ENCODE results near the gene GLRB.
"Not testable (repeated sequence)": the region's sequence is repeated elsewhere in the genome, so short reads cannot be mapped to it uniquely, and the experiment has no call there.

Gene GLRB

DNA sequence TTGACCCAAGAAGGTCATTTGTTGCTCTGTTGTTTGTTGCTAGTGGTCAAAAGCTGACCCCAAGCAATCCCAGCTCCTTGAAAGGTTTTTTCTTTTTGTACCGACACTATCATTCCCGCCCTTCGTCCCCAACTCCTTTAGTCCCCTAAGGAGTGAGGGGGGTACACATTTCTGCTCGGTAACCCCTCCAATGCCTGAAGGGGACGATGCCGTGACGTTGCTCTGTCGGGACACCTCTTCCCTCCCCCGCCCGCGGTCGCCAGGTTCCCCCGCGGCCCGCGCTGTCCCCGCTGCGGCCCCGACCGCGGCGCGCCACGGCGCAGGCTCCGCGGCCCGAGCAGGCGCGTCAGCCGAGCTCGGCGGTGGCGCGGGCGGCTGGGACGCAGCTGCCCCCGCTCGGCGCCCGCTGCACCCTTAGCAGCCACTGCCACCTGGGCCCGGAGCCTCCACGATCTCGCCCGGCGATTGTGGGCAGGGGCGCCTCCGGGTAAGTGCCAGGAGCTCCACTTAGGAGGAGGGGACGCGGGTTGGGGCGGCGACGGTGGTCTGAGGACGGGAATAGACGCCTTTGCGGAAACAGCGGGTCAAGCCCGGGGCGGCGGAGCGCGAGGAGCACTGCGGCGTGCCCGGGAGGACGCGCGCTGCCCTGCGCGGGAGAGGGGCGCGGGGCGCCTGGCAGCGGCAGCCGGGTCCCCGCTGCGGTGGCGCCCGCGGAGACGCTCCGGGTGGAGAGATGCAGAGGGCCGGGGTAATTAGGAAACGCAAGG, at the start of gene GLRB:
GLRB (plus strand) TSS at position 340 of the 767 bp plus-strand sequence. CDS start 1,875 bp downstream, outside the sequence.
- DNase-seq (ENCODE audit: low read depth in 2 of 2) = no peak

DNA sequence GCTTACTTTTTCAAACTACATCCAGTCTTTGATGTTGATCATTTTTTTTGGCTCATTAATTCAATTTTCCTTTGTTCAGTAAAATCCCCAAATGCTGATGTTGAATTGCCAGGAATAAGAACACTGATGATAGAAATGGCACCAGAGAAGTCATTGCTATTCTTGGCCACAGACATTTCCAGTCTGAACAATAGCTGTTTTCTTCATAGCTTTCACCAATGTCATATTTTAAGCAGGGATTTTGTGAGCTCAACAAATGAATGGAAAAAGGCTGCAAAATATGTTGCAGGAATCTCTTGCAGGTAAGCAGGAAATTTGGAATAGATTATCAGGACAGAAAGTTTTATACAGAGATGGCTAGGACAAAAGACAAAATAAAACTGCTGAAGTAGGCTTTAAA, 40.5 kb upstream of the GLRB start:
- DNase-seq (ENCODE audit: low read depth in 2 of 2) = no peak

DNA sequence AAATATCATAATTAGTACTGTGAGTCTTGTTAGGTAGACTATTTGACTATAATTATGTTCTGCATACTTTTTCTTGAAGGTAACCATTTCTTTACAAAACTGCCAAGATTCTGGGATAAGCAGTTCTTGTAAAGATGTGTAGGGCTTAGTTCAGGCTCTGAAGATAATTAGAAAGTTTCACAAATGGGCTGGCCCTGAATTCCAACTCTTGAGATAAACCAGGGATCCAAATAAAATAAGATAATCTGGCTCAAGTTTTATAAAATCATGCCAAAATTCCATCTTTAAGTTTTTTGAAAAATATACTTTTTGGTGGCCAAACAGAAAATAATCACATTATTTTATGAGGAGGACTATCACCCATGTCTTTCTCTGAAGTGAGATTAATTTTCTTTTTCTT, 35.5 kb upstream of the GLRB start:
- DNase-seq (ENCODE audit: low read depth in 2 of 2) = no peak

DNA sequence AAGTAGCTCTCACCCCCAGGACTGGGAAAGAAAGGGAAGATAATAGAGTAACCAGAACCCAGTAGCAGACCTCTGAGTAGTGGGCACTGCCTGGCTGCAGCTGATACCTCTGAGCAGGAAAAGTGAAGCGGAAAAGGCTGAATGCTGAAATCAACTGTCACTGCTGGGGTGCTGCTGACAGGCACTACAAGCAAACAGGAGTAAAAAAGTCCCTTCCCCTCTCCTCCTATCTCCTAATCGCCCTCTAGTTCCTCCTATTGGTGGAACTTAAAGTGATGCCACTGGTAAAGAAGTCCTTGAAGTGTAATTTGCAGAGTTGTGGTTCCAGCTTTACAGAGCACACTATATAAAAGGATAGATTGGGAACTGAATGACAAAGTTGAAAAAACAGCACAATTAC, 32.8 kb upstream of the GLRB start:
- peak; percentile 27 to 32 for DNase-seq (ENCODE audit: low read depth in 2 of 2)

DNA sequence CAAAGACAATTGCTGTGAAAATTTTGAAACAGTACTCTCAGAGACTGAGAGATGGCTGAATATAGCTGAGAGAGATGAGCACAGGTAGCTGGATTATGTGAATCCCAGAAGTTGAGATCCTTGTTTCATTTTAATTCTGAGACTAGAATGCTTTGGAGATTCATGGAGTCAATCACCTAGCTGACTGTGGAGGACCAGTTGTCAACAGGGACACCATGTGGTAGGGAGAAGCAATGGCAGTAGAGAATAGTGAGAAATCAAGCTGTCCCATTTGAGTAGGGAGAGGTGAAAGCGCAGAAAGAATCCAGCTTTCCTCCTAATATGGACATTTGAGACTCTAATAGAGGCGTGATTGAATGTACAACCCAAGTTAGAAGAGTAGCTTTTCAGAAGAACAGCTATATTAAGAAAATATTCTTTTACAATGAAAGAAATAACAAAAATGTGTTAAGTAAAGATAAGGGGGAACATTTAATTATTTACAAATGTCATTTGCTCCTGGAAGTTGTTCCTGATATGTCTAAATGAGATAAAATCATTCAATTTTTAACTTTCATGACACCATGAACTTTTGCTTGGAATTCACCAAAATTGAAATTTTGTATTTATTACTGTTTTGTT, 30.3 kb upstream of the GLRB start:
- peak; percentile 57 to 67 for DNase-seq (ENCODE audit: low read depth in 2 of 2)

DNA sequence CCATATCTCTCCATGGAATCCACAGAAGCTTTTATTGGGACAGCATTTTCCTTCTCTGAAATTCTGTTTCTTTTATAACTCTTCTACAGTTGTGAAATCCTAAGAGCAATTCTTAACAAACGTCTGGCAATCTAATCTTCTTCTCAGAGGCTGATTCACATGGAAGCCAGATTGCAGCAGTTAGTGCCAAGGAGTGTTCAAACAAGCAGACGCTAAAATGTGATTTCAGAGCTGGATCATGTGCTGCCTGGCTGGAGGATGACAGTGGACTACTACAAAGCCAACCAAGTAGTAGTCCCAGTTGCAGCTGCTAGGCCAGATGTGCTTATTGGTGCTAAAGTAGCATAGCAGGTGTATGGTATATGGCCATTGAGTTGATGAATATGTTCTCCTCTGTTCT, 27.7 kb upstream of the GLRB start:
- DNase-seq (ENCODE audit: low read depth in 2 of 2) = peak; percentile 52

DNA sequence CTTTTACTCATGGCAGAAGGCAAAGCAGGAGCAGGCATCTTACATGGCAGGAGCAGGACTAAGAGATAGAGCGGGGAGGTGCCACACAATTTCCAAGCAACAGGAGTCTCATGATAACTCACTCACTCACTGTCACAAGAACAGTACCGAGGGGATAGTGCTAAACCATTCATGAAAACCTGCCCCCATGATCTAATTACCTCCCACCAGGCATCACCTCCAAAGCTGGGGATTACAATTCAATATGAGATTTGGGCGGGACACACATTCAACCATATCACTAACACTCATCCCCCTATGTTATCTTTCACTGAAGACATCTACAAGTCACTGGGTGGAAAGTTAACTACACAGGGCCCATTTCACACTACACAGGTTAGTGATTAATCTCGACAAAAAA, 25.4 kb upstream of the GLRB start:
- no peak for DNase-seq (ENCODE audit: low read depth in 2 of 2)

DNA sequence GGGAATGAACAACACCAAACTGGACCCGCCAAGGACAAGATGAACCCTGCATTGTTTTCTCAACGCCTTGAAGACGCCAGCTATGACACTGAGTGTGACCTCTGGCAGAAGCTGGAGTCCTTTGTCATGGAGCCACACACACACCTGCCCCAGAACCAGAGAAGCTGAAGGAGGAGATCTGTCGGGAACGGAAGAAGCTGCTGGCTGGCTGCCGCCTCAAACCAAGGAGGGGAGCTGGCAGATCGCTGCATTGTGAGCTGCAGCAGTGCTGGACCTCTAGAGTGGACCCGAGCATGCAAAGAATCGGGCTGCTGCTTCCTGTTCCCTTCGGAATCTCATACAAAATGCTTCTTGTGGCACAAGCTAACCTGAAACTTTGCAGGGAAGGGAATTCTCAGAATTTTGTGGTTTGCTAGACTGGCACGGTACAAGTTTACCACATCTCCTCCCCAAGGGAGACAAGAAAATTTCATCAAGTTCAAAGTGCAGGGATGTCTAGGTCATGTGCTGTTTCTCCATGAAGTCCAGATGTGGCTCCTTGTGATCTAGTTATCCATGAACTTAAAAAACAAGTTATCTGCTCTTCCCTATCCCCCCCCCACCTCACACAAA, 23.4 kb upstream of the GLRB start:
- no peak for DNase-seq (ENCODE audit: low read depth in 2 of 2)

DNA sequence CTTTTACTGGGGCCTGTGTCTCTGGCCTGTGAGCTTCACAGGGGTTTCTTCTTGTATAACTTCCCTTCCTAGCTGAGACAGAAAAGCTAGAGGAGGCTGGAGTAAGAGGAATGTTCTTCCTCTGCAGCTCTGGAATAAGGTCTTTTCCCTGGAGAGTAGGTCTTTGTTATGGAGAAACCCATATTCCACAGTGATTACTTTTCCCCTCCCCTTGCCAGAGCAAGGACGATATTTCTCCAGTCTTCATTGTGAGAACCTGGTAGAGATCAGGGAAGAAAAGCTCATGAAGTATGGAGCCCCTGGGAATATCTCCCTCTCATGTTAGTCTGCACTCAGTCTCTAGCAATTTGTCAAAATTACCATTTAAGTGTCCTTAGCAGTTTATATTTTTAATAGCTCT, 18.7 kb upstream of the GLRB start:
- DNase-seq (ENCODE audit: low read depth in 2 of 2) = no peak

DNA sequence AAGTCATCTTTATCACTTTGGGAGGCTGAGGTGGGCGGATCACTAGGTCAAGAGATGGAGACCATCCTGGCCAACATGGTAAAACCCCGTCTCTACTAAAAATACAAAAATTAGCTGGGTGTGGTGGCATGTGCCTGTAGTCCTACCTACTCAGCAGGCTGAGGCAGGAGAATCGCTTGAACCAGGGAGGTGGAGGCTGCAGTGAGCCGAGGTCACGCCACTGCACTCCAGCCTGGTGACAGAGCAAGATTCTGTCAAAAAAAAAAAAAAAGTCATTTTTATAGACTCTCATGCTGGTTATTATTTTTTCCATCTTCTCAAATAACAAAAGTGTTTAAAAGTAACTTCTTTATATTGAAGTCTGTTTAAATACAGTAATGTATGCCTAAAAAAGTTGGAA, 17.1 kb upstream of the GLRB start:
- not testable (repeated sequence) for DNase-seq (ENCODE audit: low read depth in 2 of 2)

DNA sequence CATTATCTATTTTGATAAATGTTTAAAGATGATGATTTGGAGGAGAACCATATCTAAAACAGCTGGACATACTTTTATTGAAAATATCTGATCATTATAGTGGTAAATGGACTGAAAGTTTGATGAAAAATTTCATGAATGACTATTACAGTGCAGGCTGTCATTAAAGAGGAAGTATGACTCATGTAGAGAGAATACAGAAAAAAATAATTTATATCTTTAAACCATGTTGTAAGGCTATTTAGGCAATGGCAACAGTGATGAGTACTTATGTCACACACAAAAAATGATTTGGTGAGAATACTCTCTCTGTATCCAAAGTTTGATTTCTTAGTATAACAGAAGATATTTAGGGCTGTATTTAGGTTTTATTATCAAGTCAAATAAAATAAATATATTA, 3.9 kb upstream of the GLRB start:
- peak; percentile 19 to 23 for DNase-seq (ENCODE audit: low read depth in 2 of 2)

DNA sequence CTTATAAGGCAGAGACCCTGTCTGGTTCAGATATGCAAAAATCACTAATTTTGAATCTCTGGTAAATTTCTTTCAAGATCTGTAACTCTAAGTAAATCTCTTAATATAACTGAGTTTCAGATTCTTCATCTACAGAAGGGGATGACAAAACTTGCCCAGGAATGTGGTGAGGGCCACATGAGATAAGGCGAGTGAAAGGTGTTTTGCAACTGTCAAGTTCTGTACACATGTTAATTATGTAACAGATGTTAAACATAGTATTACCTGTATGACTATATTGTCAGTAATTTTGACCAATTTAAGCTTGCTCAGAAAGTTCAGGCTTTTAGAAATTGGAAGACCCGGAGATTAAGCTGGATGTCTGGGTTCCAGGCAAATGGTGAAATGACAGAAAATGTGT, 549 bp upstream of the GLRB start:
- DNase-seq (ENCODE audit: low read depth in 2 of 2) = no peak

DNA sequence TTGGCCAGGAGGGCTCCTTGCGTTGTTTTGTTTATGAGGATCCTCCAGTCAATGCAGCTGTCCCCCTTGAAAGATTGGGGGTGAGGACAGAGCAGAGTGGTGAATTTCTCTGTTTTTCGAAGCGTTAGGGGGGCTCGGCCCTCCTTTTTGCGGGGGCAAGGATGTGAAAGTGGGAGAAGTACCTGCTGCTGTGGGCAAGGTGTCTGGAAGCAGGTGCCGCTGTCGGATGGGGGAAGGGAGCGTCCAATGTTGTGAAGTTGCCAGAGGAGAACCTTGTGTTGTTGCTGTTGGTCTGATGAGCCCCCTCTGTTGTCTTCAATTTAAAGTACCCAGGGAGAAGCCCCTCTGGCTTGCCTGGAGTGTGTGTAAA, 613 bp downstream of the GLRB start:
- DNase-seq (ENCODE audit: low read depth in 2 of 2) = no peak

DNA sequence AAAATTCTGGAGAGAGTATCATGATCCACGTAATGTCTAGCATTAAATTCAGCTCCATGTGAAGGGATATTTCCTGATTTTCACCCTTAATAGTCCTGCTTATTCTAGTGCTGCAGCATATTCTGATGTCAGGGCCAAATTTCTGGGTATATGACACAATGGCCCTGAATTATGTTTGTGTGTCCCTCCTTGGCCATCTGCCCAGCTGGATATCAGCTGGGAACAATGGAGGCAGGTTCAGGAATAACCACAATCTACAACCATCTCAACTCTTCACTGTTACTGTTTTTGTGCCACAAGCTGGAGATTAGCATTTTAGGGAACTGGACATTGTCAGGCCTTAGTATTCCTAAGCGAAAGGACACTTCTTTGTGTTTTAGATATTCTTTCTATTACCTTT, 3.5 kb downstream of the GLRB start:
- no peak for DNase-seq (ENCODE audit: low read depth in 2 of 2)

DNA sequence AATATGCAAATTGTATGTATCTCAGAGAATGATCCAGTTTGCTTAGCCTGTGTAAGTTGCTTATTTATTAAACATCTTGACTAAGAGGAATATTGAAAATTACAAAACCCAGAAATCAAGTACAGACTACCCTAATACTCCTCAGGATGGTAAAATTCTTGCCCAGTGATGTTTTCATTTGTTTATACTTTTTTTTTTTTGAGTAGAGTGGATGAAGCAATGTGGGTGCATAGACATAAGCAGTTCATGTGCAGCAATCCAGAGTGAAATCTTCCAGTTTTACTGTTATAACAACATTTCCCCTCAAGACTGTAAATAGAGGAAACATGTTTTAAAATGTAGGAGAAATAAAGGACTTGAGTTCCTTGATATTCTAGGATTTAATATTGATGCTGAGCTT, 4.7 kb downstream of the GLRB start:
- no peak for DNase-seq (ENCODE audit: low read depth in 2 of 2)

DNA sequence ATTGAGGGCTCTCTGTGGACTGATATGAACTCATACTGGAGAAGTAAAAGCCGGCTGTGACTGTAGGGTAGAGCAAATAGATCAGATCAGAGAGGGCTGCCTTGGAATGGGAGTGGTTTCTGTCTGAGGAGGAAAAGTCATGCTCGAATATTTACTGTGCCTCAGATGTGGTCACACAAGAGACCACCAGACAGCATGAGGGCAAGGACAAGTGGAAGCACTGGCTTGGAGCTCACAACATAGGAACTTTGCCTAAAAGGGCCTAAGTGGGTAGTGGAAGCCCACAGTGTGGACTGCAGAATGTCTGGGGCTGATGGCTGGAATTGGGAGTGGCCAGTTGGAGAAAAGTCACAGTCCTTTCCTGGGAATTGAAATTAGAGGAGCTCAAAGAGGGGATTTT, 19.8 kb downstream of the GLRB start:
- no peak for DNase-seq (ENCODE audit: low read depth in 2 of 2)

DNA sequence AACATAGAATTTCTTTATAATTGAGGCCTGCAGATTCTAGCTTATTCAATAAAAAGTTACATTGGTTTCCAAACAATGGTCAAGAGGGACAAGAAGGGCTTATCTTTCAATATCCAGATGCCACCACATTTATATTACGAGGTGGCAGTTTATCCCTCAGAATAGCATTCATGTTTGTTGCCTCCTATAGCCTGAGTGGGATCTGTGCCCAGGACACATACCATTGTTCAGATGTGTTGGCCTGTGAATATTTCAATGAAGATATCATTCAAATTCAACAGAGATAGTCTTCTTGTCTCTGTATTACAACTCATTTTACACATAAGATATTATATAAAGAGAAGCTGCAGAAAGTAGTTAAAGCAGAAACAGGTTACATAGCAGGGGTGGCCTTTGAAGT, 20.5 kb downstream of the GLRB start:
- DNase-seq (ENCODE audit: low read depth in 2 of 2) = no peak

DNA sequence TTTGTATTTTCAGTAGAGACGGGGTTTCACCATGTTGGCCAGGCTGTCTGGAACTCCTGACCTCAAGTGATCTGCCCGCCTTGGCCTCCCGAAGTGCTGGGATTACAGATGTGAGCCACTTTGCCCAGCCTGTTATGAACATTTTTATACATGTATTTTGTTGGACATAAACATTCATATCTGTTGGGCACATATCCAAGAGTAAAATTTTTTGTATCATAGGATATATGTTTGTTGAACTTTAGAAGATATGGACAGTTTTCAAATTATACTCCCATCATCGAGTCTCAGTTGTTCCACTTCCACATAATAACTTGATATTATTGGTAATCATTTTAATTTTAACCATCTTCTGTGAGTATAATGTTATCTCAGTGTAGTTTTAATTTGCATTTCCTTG, 23.6 kb downstream of the GLRB start:
- DNase-seq (ENCODE audit: low read depth in 2 of 2) = no peak

DNA sequence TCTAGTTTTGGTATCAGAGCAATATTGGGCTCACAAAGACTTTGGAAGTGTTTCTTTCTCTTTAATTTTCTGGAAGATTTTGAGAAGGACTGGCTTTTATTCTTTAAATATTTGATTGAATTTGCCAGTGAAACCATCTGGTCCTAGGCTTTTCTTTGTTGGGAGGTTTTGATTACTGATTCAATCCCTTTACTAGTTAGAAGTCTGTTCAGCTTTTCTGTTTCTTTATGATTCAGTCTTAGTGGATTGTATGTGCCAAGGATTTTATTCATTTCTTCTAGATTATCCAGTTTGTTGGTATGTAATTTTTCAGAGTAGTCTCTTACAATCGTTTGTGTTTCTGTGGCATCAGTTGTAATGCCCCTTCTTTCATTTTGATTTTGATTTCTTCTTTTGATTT, 28.6 kb downstream of the GLRB start:
- DNase-seq (ENCODE audit: low read depth in 2 of 2) = no peak

DNA sequence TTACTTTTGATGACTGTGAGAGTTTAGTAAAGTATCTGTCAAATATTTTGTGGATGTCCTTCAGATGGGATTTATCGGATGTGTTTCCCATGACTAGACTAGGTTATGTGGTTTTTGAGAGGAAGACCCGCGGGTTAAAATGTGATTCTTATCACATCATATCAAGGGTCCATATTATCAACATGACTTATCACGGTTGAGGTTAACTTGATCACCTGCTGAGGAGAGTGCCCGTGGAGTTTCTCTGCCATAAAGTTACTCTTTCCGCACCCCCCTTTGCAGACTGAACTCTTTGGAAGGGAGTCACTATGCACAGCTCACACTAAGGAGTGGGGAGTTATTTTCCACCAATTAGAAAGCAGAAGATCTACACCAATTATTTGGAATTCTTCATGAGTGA, 38.7 kb downstream of the GLRB start:
- DNase-seq (ENCODE audit: low read depth in 2 of 2) = no peak

DNA sequence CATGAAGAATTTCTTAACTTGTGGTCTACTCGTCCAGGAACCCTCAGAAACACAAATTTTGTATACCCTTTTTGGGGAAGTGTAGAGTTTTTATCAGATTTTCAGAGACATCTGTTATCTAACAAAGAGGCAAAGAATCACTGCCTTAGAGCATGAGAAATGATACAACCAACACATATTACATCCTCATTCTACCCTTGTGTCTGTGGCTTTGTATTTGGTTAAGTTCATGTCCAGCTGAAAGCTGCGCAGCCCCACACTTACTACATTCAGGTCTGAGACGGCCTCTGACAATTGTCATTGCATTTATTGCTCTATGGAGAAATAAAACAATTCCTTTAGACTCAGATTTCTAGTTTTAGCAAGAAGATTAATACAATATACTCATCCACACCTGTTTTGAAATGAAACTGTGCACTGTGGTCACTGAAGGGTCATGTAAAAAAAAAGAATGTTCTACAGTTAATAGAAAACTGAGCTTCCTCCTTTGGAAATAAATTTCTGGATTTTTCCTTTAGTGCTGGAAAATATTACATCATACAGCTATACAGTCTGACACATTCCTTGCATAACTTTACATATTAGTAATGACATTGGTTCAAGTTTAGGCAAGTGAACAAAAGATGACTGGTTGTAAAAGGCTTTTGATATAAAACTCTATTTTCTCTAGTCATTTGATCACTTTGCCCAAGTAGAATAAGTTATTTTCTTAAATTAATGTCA, 39.8 kb downstream of the GLRB start:
- peak; percentile 64 to 67 for DNase-seq (ENCODE audit: low read depth in 2 of 2)

DNA sequence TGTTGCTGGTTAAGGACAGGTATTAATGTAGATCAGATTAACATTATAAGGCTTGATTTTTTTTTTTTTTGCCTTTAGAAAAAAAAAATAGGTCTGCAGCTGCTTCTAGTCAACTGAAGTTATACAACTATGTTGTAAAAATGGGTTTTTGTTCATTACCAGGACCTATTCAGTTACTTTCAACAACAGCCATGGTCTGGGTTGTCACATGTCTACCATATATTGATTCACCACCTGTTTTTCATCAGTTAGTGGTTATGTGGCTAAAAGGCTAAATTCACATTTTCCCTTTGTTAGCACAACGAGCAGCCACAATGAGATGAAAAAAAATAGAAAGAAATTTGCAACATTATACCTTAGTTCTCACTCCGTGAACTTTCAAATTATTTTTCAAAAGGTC, 45.5 kb downstream of the GLRB start:
- peak; percentile 70 to 74 for DNase-seq (ENCODE audit: low read depth in 2 of 2)

DNA sequence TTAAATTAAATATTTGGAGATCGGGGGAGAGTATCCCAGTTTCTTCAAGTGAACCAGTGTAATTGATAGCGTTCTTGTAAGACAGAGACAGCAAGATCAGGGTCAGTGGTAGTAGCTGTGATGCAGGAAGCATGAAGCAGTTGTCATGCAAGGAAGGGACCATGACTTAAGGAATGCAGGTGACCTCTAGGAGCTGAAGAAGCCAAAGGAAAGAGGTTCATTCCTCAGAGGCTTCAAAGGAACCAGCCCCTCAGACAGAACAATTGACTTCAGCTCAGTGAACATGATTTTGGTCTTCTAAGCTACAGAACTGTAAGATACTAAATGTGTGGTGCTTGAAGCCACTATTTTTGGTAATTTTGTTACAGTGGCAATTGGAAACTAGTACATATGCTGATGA, 51.6 kb downstream of the GLRB start:
- DNase-seq (ENCODE audit: low read depth in 2 of 2) = no peak

All from fibroblast of skin of left quadriceps (primary cell).